Stimulated activated naive CD8-positive, alpha-beta T cell treated with anti-CD3 and anti-CD28 coated beads, Interleukin-15, amount 100 ng/mL, for 72 hours (primary cell): Measurements from ENCODE around the gene CEP70.
"Not testable (repeated sequence)": the region's sequence is repeated elsewhere in the genome, so short reads cannot be mapped to it uniquely, and the experiment has no call there.

Experiments
- ATAC-seq: fragments of 150-1000 bp; cut with Tn5 transposase; 2 replicates; pipeline ENCODE4 v1.10.0; 2021; ENCODE audit warnings: mild to moderate bottlenecking, moderate library complexity
- DNase-seq, 2 donors: peaks; one replicate each; pipeline ENCODE4 v3.0.0; 2021 to 2022
- H3K27ac Mint-ChIP-seq, 2 donors: one replicate each; pipeline ENCODE4 v1.8.0; 2022; ENCODE audit warnings: mild to moderate bottlenecking in 2 of 2, mixed read lengths in 2 of 2, moderate library complexity in 2 of 2
- H3K27me3 Mint-ChIP-seq: one replicate; pipeline ENCODE4 v1.8.0; 2022; ENCODE audit warnings: mixed read lengths
- H3K4me1 Mint-ChIP-seq: one replicate; pipeline ENCODE4 v1.8.0; 2022; ENCODE audit warnings: mild to moderate bottlenecking, mixed read lengths
- H3K4me3 Mint-ChIP-seq, 2 donors: one replicate each; pipeline ENCODE4 v1.8.0; 2022; ENCODE audit warnings: mild to moderate bottlenecking in 2 of 2, mixed read lengths in 2 of 2, moderate library complexity in 1 of 2
- H3K9me3 Mint-ChIP-seq, 2 donors: one replicate each; pipeline ENCODE4 v1.8.0; 2022; ENCODE audit warnings: mixed read lengths in 2 of 2

The CEP70 gene

GRCh38 chr3:138594150-138594934, at the start of gene CEP70:
Gene CEP70, minus strand, starts transcription at chr3:138594260. Its CDS starts 21,333 bp downstream, at chr3:138572927.
- peak; percentile 92 for ATAC-seq

GRCh38 chr3:138642927-138643253, 48.8 kb upstream of the CEP70 start:
- peaks cover 49 to 61% of the 10 kb centered on the region in 2 donors for H3K9me3 Mint-ChIP-seq
- H3K27me3 Mint-ChIP-seq: no peaks in the 10 kb centered on the region
- no peak for DNase-seq
- no peak overlapping the region for H3K4me3 Mint-ChIP-seq
- H3K4me1 Mint-ChIP-seq: no peaks in the 10 kb centered on the region
- no peak for ATAC-seq
- H3K27ac Mint-ChIP-seq: no peak overlapping the region

More at GRCh38 chr3:138594150-138594934, at the start of gene CEP70:
- peak; percentile 91 to 94 for DNase-seq
- Mint-ChIP-seq H3K9me3 (no peaks in the 10 kb centered on the region), H3K27ac (peak within 1 kb of the TSS; percentile 97 to 99), H3K27me3 (no peaks in the 10 kb centered on the region), H3K4me3 (peak within 1 kb of the TSS; percentile 97 to 100), H3K4me1 (peaks cover 9% of the 10 kb centered on the region)

- ATAC-seq: no peak
- peak overlapping the region in 1 of 2 donors; percentile 59 for H3K27ac Mint-ChIP-seq
- DNase-seq: no peak
- peaks cover 52 to 62% of the 10 kb centered on the region in 2 donors for H3K9me3 Mint-ChIP-seq
- no peaks in the 10 kb centered on the region for H3K4me1 Mint-ChIP-seq
- H3K4me3 Mint-ChIP-seq: no peak overlapping the region
- H3K27me3 Mint-ChIP-seq: no peaks in the 10 kb centered on the region
Measured at GRCh38 chr3:138642226-138642926, 48.3 kb upstream of the CEP70 start.

GRCh38 chr3:138640537-138640936, 46.5 kb upstream of the CEP70 start:
- no peak overlapping the region for H3K27ac Mint-ChIP-seq
- no peak overlapping the region for H3K4me3 Mint-ChIP-seq
- no peaks in the 10 kb centered on the region for H3K27me3 Mint-ChIP-seq
- H3K9me3 Mint-ChIP-seq: peaks cover 43 to 51% of the 10 kb centered on the region in 2 donors
- no peaks in the 10 kb centered on the region for H3K4me1 Mint-ChIP-seq
- no peak for DNase-seq
- ATAC-seq: no peak

- no peaks in the 10 kb centered on the region for H3K4me1 Mint-ChIP-seq
- peaks cover 29 to 35% of the 10 kb centered on the region in 2 donors for H3K9me3 Mint-ChIP-seq
- no peak overlapping the region for H3K27ac Mint-ChIP-seq
- no peak overlapping the region for H3K4me3 Mint-ChIP-seq
- DNase-seq (no peak), ATAC-seq (no peak)
- no peaks in the 10 kb centered on the region for H3K27me3 Mint-ChIP-seq
Measured at GRCh38 chr3:138638641-138639040, 44.6 kb upstream of the CEP70 start.

- H3K27ac Mint-ChIP-seq: no peak overlapping the region
- no peak overlapping the region for H3K4me3 Mint-ChIP-seq
- H3K27me3 Mint-ChIP-seq: no peaks in the 10 kb centered on the region
- no peaks in the 10 kb centered on the region for H3K9me3 Mint-ChIP-seq
- ATAC-seq: no peak
- DNase-seq: no peak
- H3K4me1 Mint-ChIP-seq: peaks cover 5% of the 10 kb centered on the region
Measured at GRCh38 chr3:138629526-138629925, 35.5 kb upstream of the CEP70 start.

- DNase-seq: no peak
- Mint-ChIP-seq H3K9me3 (no peaks in the 10 kb centered on the region), H3K4me1 (peaks cover 10% of the 10 kb centered on the region), H3K27me3 (no peaks in the 10 kb centered on the region), H3K27ac (no peak overlapping the region), H3K4me3 (no peak overlapping the region)
- no peak for ATAC-seq
Measured at GRCh38 chr3:138625707-138626365, 31.8 kb upstream of the CEP70 start.

GRCh38 chr3:138624518-138624917, 30.5 kb upstream of the CEP70 start:
- no peak overlapping the region for H3K4me3 Mint-ChIP-seq
- ATAC-seq (no peak), DNase-seq (no peak)
- no peaks in the 10 kb centered on the region for H3K27me3 Mint-ChIP-seq
- H3K4me1 Mint-ChIP-seq: peaks cover 10% of the 10 kb centered on the region
- H3K9me3 Mint-ChIP-seq: no peaks in the 10 kb centered on the region
- H3K27ac Mint-ChIP-seq: no peak overlapping the region

GRCh38 chr3:138620431-138620830, 26.4 kb upstream of the CEP70 start:
- no peaks in the 10 kb centered on the region for H3K27me3 Mint-ChIP-seq
- DNase-seq: no peak
- no peak for ATAC-seq
- H3K4me3 Mint-ChIP-seq: no peak overlapping the region
- peaks cover 5% of the 10 kb centered on the region for H3K4me1 Mint-ChIP-seq
- no peak overlapping the region for H3K27ac Mint-ChIP-seq
- no peaks in the 10 kb centered on the region for H3K9me3 Mint-ChIP-seq

- Mint-ChIP-seq H3K27me3 (no peaks in the 10 kb centered on the region), H3K9me3 (no peaks in the 10 kb centered on the region), H3K4me3 (no peak overlapping the region), H3K27ac (no peak overlapping the region), H3K4me1 (peaks cover 6% of the 10 kb centered on the region)
- ATAC-seq (no peak), DNase-seq (no peak)
Measured at GRCh38 chr3:138615462-138615861, 21.4 kb upstream of the CEP70 start.

- DNase-seq: no peak
- Mint-ChIP-seq H3K4me1 (peaks cover 25% of the 10 kb centered on the region), H3K27me3 (no peaks in the 10 kb centered on the region), H3K9me3 (no peaks in the 10 kb centered on the region), H3K27ac (peak overlapping the region in 1 of 2 donors; percentile 99), H3K4me3 (peak overlapping the region; percentile 81 to 95)
- ATAC-seq: no peak
Measured at GRCh38 chr3:138609898-138610266, 15.8 kb upstream of the CEP70 start.

- ATAC-seq (peak; percentile 85), DNase-seq (peak; percentile 74 to 82)
- Mint-ChIP-seq H3K4me1 (peaks cover 25% of the 10 kb centered on the region), H3K27ac (peak within 1 kb of the TSS; percentile 97 to 99), H3K4me3 (peak within 1 kb of the TSS; percentile 81 to 95), H3K9me3 (no peaks in the 10 kb centered on the region), H3K27me3 (no peaks in the 10 kb centered on the region)
Measured at GRCh38 chr3:138608322-138609135, 14.5 kb upstream of the CEP70 start, which contains the start of gene FAIM. Gene FAIM, plus strand, starts transcription at chr3:138608771. Its CDS starts 10,956 bp downstream, at chr3:138619727.

- H3K27ac Mint-ChIP-seq, H3K4me3 Mint-ChIP-seq, H3K27me3 Mint-ChIP-seq, H3K4me1 Mint-ChIP-seq, ATAC-seq, DNase-seq: not testable (repeated sequence)
- peaks cover 0 to 17% of the 10 kb centered on the region in 2 donors for H3K9me3 Mint-ChIP-seq
Measured at GRCh38 chr3:138604106-138604595, 10.1 kb upstream of the CEP70 start.

GRCh38 chr3:138601661-138602060, 7.6 kb upstream of the CEP70 start:
- not testable (repeated sequence) for H3K27ac Mint-ChIP-seq, H3K4me3 Mint-ChIP-seq, ATAC-seq, H3K27me3 Mint-ChIP-seq, DNase-seq, H3K4me1 Mint-ChIP-seq
- peaks cover 0 to 17% of the 10 kb centered on the region in 2 donors for H3K9me3 Mint-ChIP-seq
